Measurements from ENCODE around the gene HEATR5A.

HEATR5A gene

DNA sequence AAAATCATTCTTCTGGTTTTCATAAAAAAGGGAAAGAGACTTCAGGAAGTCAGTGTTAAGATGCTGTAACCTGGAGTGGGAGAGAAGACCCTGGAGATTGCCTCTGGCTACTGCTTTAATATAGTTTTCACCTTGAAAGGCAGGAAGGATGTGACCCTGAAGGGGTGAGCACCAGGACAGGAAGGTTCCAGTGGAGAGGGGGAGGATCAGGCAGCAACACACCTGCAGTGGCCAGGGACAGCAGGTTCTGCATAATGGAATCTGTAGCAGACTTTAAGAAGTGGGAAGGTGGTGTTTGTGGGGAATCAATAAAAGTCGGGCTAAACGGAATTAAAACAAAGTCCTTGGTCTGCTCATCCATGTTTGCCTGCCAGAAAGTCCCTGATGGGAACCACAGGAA is 6.3 kb upstream of the HEATR5A start:
- no peak for DNase-seq (ENCODE audit: low spot score)
- no peak for FAIRE-seq

DNA sequence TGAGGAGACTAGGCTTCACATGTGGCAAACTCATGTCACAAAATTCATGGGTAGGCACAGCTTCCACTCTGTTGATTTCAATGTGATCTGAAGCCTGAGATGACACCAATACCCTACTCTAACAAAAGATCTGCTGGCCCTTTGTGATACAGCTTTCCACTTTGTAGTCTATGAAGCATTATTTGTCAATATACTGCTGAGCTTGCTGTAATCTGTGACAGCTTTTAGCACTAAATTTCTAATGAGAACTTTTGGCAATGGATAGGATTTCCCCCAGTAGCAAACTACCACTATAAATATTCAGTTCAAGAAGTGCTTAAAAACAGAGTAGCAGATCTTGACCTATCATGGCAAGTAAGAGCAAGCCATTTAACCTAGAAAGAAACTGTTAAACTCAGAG is 5.6 kb upstream of the HEATR5A start:
- no peak for FAIRE-seq
- no peak for DNase-seq (ENCODE audit: low spot score)

DNA sequence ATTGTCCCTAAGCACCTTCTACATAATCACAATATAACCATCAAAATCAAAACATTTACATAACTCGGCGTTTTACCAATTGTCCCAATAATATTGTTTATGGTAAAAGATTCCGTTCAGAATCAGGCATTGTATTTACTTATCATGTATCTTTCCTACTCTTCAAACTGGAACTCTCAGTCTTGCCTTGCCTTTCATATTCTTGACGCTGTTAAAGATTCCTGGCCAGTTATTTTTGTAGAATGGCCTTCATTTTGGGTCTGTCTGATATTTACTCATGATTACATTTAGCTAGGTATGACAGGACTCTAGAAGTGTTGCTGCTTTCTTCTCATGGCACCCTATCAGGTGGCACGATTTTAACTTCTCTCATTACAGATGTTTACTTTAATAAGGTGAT is 850 bp upstream of the HEATR5A start:
- no peak for FAIRE-seq
- no peak for DNase-seq (ENCODE audit: low spot score)

DNA sequence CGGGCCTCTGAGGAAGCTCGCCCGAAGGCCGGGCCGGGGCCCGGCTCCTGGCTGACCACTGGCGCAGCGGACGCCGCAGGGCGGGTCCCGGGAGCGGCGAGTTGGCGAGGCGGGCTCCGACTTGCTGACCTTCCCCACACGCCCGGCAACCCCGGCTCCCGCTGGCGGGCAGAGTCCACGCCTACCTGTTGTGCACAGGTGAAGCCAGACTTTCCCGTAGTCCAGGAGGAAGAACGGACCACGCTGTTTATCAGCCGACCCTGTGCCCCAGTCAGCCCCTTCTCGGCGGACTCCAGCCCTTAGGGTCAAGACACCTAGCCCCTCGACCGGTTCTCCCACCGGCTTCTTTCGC is 407 bp downstream of the HEATR5A start:
- FAIRE-seq (no peak), DNase-seq (ENCODE audit: low spot score) (peak; percentile 12)

DNA sequence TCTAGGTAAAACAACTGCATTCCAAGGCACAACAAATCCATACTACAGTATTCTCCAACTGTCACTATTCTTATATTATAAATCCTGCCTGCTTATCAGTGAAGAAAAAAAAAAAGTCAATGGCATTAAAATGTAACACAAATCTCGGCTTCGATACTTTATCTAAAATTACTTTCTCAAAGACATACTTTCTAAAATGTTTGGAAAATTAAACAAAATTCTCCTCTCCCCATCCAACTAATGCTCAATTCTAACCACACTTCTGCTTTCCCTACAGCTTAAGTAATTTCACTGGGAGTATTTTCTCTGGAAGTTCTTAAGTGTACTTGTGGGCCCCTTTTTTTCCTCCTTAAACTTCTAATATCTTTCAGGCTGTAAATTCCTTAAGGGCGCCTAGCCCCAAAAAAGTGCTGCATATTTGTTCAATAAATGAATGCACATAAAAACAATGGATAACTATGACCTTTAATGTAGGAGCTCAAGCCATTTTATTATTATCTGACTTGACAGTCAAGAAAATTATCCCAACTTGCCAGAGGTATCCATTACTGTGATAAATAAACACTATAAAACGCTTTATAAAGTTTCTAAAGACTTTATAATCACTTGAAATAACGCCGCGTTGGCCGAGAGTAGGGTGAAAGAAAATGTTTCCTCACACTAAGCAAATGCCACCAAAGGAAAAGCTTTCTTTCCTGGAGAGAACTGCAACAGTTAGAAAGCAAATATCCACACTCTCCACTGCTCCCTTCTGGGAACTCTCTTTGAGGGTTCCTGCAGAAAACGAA is 977 bp downstream of the HEATR5A start:
- FAIRE-seq: no peak
- no peak for DNase-seq (ENCODE audit: low spot score)

DNA sequence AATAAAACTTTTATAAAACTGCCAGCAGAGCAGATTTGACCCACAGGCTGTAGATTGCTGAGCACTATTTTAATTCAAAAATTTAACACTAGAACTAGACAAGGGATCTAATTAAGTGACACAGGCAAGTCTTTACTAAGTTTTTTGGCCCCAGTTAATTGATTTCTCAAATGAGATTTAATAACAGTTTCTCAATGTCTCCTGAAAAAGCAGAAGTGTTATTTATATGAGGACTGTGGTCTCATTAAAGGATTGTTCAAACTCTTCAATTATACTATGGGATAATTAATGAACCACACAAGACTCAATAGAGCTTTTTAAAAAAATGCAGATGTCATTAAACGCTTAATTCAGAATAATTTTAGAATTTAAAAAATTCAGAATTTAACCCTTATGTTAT is 1.9 kb downstream of the HEATR5A start:
- DNase-seq (ENCODE audit: low spot score) (no peak), FAIRE-seq (no peak)

DNA sequence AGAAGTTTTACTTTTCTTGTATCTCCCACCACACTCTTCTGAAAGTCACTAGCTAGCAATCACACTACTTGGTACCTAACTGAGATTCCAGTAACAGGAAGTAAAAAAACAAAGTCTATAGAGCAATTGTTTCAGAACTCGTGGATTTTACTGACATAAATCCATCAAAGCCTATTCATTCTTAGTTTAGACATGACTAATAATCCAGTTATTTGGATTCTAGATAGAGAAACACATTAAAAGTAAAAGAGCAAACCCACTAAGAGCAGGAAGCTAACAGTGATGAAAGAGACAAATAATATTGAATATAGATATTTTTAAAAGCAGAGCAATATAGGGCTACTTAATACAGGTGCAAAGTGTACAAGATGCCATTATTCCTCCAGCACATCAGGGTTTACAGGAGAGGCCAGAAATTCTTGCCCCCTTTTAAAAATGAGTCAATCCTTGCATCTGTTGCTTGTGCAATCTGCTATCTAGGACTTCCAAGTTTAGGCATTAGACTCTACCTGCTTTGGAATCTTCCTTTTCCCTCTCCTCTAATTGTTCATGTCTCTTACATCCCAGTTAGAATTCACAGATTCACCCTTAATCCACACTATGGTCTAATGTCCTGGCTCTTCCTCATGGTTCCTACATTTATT is 6.0 kb downstream of the HEATR5A start:
- FAIRE-seq (no peak), DNase-seq (ENCODE audit: low spot score) (no peak)

DNA sequence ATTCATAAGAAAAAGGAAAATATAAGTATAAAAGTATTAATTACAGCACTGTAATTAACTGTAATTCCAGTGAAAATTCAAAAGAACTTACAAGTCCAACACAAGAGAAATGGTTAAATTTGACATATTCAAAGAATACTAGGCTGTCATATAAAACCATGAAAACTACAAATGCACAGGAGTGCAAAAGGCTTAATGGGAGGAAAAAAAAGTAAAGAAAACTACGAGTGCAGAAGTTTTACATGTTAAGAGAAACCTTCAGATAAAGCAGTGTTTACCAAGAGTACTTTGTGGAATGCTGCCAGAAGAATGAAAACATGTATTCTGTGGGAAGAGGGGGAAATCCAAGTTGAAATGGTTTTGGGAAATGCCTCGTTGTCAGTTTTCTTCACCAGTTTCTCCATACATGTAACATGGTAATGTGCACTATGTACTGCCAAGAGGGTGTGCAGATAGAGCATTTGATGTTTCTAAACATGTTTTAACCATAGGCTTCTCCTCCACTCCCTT is 9.1 kb downstream of the HEATR5A start:
- DNase-seq (ENCODE audit: low spot score): no peak
- no peak for FAIRE-seq

DNA sequence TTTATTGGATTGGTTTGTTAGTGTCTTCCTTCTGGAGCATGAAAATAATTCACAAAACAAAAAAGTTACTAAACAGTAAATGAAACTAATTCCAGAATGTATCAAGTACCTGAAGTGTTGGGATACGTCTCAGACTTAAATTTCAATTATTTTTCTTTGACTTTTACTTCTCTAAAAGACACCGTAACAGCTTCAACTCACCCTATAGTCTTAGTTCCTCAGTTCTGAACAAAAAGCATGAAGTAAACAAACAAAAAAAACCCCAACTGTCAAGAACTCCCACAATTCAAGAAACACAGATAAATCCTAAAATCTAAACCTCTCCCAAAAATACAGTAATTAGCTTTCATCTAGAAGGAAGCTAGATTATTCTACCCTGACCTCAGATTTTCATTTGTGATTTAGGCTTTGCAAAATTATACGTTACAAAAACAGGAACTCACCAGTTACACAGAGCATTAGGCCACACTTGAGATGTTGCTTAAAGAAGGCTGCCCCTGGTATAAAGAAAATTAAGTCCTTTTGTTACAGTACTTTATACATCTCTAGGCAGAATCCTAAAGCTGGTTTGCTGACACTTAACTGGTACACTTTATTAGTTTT is 10.2 kb downstream of the HEATR5A start:
- DNase-seq (ENCODE audit: low spot score) (no peak), FAIRE-seq (no peak)

DNA sequence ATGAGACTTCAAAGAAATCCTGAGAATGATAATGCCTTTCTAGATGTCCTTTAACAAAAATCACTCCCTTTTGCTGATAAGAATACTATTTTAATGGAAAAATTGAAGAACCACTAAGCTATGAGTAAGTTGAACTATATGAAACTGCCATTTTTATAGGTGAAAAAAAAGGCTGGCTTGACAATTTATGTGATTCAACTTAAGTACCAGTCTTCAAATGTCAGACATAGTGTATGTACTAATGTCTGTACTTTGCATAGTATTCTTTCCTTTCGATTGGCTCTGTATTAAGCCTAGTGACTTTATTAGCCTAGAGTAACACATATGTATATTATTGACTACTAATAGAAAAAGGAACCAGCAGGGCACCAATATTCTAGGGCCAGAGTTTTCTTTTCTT is 11.9 kb downstream of the HEATR5A start:
- DNase-seq (ENCODE audit: low spot score) (no peak), FAIRE-seq (no peak)

DNA sequence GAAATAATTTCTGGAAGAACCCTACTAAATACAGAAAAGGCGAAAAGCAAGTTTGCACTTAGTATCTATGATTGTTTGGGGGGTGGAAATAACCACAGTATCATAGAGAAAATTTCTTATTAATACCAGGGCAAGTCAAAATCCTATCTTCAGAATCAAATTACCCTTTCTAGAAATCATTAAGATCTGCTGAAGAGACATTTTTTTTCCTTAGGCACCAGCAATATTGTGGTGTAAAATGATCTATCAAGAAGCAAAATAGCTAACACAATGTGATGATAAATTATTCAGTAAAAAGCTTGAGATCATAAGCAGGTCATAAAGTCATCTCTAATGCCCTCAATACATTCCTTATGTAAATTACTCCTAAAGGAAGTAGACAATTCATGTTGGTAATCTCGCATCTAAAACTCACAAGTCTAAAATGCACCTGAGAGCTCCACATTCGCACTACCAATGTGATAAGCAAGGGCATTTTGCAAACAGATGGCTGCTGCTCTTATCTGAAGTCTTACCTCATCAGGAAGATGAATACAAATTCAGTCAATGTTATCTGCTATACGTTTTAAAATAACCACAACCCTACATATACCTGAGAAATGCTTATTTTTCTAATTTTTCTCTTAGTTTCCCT is 14.6 kb downstream of the HEATR5A start:
- FAIRE-seq (no peak), DNase-seq (ENCODE audit: low spot score) (no peak)

DNA sequence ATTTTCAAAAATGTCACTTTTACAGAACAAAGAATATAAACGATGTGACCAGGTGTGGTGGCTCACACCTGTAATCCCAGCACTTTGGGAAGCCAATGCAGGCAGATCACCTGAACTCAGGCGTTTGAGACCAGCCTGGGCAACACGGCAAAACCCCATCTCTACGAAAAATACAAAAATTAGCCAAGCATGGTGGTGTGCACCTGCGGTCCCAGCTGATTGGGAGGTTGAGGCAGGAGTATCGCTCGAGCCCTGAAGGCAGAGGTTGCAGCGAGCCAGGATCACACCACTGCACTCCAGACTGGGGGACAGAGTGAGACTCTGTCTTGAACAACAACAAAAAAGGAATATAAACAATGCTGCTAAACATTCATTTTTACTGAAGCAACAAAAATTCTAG is 15.2 kb downstream of the HEATR5A start:
- FAIRE-seq (no peak), DNase-seq (ENCODE audit: low spot score) (no peak)

DNA sequence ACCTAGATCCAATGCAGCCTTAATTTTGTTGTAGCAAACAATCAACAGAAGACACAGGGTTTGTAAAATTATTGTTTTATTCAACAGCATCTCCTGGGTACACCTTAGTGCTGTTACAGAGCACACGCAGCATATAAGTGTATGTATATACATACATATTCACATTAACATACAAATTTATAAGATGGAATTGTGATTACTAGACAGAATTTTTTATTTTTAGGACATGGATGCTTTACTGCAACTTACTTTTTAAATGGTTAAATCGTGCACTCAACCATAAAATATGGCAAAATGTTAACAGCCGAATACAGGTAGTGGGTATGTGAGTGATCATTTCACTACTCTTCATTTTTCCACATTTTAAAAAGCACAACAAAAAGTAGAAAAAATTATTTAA is 16.6 kb downstream of the HEATR5A start:
- no peak for DNase-seq (ENCODE audit: low spot score)

DNA sequence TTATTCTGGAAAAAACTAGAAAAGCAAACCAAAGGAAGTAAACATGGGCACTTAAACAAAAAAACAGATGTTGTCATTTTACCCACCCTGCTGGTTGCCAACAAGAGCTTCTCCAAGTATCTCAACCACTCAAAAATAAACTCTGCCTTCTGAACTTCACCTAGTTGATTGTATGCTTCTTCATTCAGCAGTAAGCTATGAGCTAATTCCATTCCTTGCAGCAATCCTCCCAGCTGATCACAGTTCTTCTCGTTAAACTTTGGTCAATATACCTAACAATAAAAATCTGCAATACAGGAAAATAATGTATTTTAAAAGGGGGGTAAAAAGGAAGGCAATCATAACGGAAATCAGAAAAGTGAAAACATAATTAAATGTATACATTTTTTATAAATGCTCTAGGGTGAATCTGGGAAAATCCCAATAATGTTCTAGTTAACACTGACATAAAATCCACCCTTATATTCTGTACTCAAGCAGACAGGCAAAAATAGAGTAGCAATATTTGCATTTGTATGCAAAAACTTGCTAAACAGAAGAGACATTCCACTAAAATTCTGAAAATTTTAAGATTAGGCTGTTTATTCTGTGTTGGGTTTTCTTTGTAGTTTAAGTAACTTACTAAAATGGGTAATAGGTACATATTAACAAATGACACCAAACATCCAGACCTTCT is 17.4 kb downstream of the HEATR5A start:
- DNase-seq (ENCODE audit: low spot score): no peak
- no peak for FAIRE-seq

More for the DNA sequence above, 16.6 kb downstream of the HEATR5A start:
- no peak for FAIRE-seq

DNA sequence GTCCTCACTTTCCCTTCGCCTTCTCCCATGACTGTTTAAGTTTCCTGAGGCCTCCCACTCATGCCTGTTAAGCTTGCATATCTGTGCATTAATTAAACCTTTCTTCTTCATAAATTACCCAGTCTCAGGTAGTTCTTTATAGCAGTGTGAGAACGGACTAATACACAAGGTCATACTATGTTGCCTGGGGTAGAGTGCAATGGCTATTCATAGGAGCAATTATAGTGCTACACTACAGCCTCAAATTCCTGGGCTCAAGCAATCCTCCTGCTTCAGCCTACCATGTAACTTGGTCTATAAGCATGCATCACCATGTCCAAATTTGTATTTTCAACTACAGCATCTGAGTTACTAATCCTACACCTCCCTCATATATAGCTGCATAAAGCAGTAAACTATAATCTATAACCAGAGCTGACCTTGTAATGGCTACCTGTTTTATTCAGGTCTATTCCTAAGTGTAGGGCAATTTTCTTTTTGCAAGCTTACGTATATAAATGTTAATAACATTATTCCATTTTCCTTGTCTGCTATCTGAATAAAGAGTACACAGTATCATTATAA is 18.9 kb downstream of the HEATR5A start:
- DNase-seq (ENCODE audit: low spot score) (no peak), FAIRE-seq (no peak)

DNA sequence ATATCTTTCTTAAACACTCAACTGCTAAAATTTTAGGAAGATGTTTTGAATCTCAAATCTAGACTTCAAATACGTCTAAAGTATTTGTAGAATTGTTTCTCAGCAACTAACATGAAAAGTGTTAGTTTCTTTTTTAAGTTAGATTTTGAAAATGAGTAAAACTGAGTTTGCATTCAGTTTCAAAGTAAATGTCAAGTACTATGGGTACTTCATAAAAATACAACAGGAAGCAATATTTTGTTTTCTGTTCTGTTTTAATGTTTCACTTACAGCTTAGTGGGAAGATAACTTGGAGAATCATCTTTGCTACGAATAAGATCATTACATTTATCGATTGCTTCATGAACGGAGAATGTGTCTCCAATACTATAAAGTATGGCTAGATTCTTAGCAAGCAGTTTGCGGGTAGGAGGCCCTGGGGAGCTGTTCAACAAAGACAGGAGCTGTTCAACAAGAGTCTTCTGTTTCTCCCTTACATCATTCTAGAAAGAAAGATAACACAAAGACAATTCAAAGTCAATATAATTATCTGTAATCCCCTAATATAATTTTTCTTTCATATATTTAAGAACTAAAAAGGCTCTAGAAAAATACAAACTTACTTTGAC is 20.2 kb downstream of the HEATR5A start:
- DNase-seq (ENCODE audit: low spot score): no peak
- FAIRE-seq: no peak

DNA sequence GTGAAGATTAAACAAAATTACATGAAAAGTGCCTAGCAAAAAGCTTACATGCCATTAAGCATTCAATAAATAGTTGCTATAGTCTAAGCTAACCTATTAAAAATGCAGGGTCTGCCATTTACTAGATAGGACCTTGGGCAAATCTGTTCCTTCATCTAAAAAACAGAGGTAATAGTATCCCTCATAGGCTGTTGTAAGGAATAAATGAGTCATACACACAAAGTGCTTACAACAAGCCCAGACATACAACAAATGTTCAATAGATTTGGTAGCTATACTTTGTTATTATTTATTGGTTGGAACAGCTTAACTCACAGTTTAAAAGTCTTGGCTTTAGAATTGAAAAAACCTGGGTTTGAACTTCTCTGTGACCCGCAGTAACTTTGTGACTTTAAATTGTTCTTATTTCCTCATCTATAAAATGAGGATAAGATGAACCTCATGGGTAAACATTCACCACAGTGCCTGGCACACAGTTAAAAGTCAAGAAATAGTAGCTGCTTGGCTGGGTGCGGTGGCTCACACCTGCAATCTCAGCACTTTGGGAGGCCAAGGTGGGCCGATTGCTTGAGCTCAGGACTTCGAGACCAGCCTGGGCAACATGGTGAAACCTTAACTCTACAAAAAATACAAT is 24.7 kb downstream of the HEATR5A start:
- FAIRE-seq (no peak), DNase-seq (ENCODE audit: low spot score) (no peak)

DNA sequence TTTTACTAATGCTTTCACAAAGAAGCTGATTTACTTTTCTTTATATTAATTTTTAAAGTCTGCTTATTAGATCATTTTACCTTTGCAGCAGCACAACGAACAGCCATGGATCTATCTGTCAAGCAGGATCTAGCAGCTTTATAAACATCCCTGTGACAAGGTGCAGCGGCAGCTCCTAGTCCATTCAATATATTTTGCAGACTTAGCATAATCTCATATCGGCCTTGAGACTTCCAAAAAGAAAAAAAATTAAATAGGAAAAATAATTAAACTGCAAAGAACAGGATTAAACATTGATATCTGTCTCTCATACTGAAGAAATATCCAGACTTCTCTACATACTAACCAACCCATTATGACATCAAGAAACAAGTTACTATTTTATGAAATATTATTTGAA is 25.2 kb downstream of the HEATR5A start:
- FAIRE-seq: no peak
- DNase-seq (ENCODE audit: low spot score): no peak

DNA sequence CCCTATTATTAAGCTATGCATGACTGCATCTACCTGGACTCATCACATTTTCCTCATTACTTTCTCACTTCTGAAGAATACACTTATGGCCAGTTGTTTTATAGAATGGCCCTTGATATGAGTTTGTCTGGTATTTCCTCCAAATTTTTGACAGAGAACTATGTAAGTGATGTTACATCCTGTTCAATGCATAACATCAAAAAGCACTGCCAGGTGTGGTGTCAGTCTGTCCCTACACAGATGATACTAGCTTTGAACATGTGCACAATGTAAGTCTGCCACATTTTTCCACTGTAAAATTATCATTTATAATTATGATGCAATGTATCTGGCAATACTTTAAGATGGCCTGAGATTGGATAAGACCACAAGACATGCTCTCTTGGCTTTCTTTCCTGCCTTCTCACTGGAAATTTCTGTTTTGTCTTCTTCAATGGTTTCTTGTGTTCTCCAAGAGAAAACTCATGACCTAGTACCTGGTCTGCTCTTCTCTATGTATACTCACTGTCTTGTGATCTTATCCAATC is 28.3 kb downstream of the HEATR5A start:
- DNase-seq (ENCODE audit: low spot score) (no peak), FAIRE-seq (no peak)

DNA sequence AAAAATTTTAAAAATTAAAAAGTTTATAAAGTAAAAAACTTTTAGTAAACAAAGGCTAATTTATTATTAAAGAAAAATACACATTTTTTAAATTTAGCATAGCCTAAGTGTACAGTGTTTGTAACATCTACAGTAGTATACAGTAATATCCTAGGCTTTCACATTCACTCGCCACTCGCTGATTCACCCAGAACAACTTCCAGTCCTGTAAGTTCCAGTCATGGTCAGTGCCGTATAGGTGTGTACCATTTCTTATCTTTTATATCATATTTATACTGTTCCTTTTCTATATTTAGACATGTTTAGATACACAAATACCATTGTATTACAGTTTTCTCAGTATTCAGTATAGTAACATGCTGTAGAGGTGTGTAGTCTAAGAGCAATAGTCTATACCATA is 28.9 kb downstream of the HEATR5A start:
- FAIRE-seq (no peak), DNase-seq (ENCODE audit: low spot score) (no peak)
